Lower leg skin (tissue), 4 donors: ENCODE measurements around the gene JAG2. TPM values are rescaled to one million over a fixed set of nuclear protein-coding genes. Genes with fewer than 3 reads are reported as not detected.

Source experiments
- DNase-seq, 2 donors: peaks; one replicate each; pipeline ENCODE4 v3.0.0-alpha.2; 2019; ENCODE audit warnings: low spot score in 2 of 2
- H3K4me3 ChIP-seq: fragments of 200-600 bp; sonication (generic); 2 replicates; pipeline ENCODE4 v1.5.1; 2017; ENCODE audit warnings: mild to moderate bottlenecking, low read depth; ENCODE audit not compliant: poor library complexity, severe bottlenecking
- CTCF ChIP-seq, 3 donors: fragments of 450-650 bp; IDR thresholded peaks; one replicate each; pipeline ENCODE4 v1.5.1; 2016; ENCODE audit warnings: antibody characterized with exemption in 3 of 3, mild to moderate bottlenecking in 3 of 3, moderate library complexity in 2 of 3
- POLR2A ChIP-seq, 2 donors: fragments of 450-650 bp; IDR thresholded peaks; one replicate each; pipeline ENCODE4 v1.6.1; 2016 to 2017; ENCODE audit warnings: antibody characterized with exemption in 2 of 2, mild to moderate bottlenecking in 1 of 2, moderate library complexity in 1 of 2
- WGBS, 2 donors: methylation state at CpG; one replicate each; pipeline ENCODE4 v1.1.5; 2018; 5-methylcytosine and 5-hydroxymethylcytosine counted together
- intact Hi-C: fragments of 100-400 bp; cut with DNase I; formaldehyde crosslinking; loops from one replicate; pipeline ENCODE4 v1.15.0; 2023; ENCODE audit warnings: low total_unique reads
- total RNA-seq, 4 donors: library from RNA; depleted of rRNA; stranded (reverse); fragments of >200 nt; gene quantifications; one replicate each; pipeline ENCODE4 v1.1.0, GENCODE V29; 2016

Gene JAG2
- total RNA-seq, 4 donors from 2014 or later = 50.4 to 96.1 (median 63.1) TPM

- no peak overlapping the region for H3K4me3 ChIP-seq
- WGBS, 2 donors = 82 to 89% methylated on average over 2 of the region's 4 CpGs
- no peak for TF ChIP-seq CTCF (IDR thresholded peaks at IDR 0.05)
- TF ChIP-seq POLR2A (IDR thresholded peaks at IDR 0.05) = no peak
- intact Hi-C loops = loop anchor here (10.0 kb wide), 1 partner anchor 336 kb away; no protein-coding TSS in a partner anchor
- DNase-seq = no peak
These were observed 30.0 kb upstream of the JAG2 start for GRCh38 chr14:105198588-105198987.

- intact Hi-C loops = loop anchor here (10.0 kb wide), 1 partner anchor 338 kb away; no protein-coding TSS in a partner anchor
- WGBS, 2 donors = 0 to 1% methylated on average over 5 to 12 of the region's 15 CpGs
- H3K4me3 ChIP-seq = no peak overlapping the region
- DNase-seq = no peak
- no peak for TF ChIP-seq POLR2A (IDR thresholded peaks at IDR 0.05)
These were observed 28.6 kb upstream of the JAG2 start for GRCh38 chr14:105197211-105197641.

GRCh38 chr14:105196265-105196960 is 27.8 kb upstream of the JAG2 start:
- no peak overlapping the region for H3K4me3 ChIP-seq
- no peak for TF ChIP-seq CTCF (IDR thresholded peaks at IDR 0.05)
- no peak for TF ChIP-seq POLR2A (IDR thresholded peaks at IDR 0.05)
- 9 to 20% methylated on average over 3 to 22 of the region's 58 CpGs for WGBS, 2 donors
- no peak for DNase-seq
- intact Hi-C loops = loop anchor here (10.0 kb wide), 1 partner anchor 338 kb away; no protein-coding TSS in a partner anchor

GRCh38 chr14:105195522-105196264 is 27.1 kb upstream of the JAG2 start:
- no peak for DNase-seq
- intact Hi-C loops = loop anchor here (10.0 kb wide), 1 partner anchor 339 kb away; no protein-coding TSS in a partner anchor
- H3K4me3 ChIP-seq = no peak overlapping the region
- WGBS, 2 donors = 42 to 70% methylated on average over 16 of the region's 25 CpGs
- TF ChIP-seq CTCF (IDR thresholded peaks at IDR 0.05) = no peak
- TF ChIP-seq POLR2A (IDR thresholded peaks at IDR 0.05) = no peak

- no peak for TF ChIP-seq POLR2A (IDR thresholded peaks at IDR 0.05)
- no peak for TF ChIP-seq CTCF (IDR thresholded peaks at IDR 0.05)
- intact Hi-C loops = loop anchor here (10.0 kb wide), 1 partner anchor 340 kb away; no protein-coding TSS in a partner anchor
- no peak for DNase-seq
- 63 to 79% methylated on average over 10 of the region's 10 CpGs for WGBS, 2 donors
- H3K4me3 ChIP-seq = no peak overlapping the region
These were observed 26.5 kb upstream of the JAG2 start for GRCh38 chr14:105195051-105195450.
